Neuron (in vitro differentiated cells): ENCODE measurements around the gene MAPKAPK3.

Source experiments
- H2AFZ ChIP-seq: one replicate; pipeline ENCODE4 v1.6.1; 2013; ENCODE audit warnings: low read depth, mild to moderate bottlenecking, inconsistent platforms, low read length, moderate library complexity
- H3K27me3 ChIP-seq: one replicate; pipeline ENCODE4 v1.6.1; 2013; ENCODE audit warnings: low read length; ENCODE audit not compliant: insufficient read depth
- H3K36me3 ChIP-seq: one replicate; pipeline ENCODE4 v1.6.1; 2013; ENCODE audit warnings: low read length; ENCODE audit not compliant: insufficient read depth
- H3K4me1 ChIP-seq: one replicate; pipeline ENCODE4 v1.6.1; 2013; ENCODE audit warnings: low read length; ENCODE audit not compliant: insufficient read depth
- H3K4me3 ChIP-seq: 2 replicates; pipeline ENCODE4 v1.5.1; 2013; ENCODE audit warnings: mild to moderate bottlenecking, low read length, moderate library complexity
- H3K9me3 ChIP-seq: one replicate; pipeline ENCODE4 v1.6.1; 2013; ENCODE audit warnings: low read length

Gene MAPKAPK3

GRCh38 chr3:50617096-50617791 lies at the start of gene MAPKAPK3:
MAPKAPK3 (plus strand) TSS chr3:50617151; CDS start chr3:50617566, 415 bp downstream.
- Histone ChIP-seq H3K9me3 (no peaks in the 10 kb centered on the region), H3K4me1 (peaks cover 27% of the 10 kb centered on the region), H3K27me3 (no peaks in the 10 kb centered on the region), H2AFZ (peak within 1 kb of the TSS; percentile 78), H3K36me3 (no peaks in the 10 kb centered on the region), H3K4me3 (peak within 1 kb of the TSS; percentile 67)

GRCh38 chr3:50567386-50568167 lies 49.4 kb upstream of the MAPKAPK3 start, which contains the start of gene C3orf18:
C3orf18 (minus strand) TSS chr3:50567747; CDS start chr3:50565699, 2,048 bp downstream.
- Histone ChIP-seq H3K27me3 (peaks cover 31% of the 10 kb centered on the region), H2AFZ (no peak within 1 kb of the TSS)

GRCh38 chr3:50568947-50569749 lies 47.8 kb upstream of the MAPKAPK3 start, which contains the start of gene HEMK1:
HEMK1 (plus strand) TSS chr3:50569522; CDS start chr3:50571105, 1,583 bp downstream.
- H3K27me3 ChIP-seq, result peaks cover 29% of the 10 kb centered on the region
- H3K9me3 ChIP-seq, result no peaks in the 10 kb centered on the region
- peak within 1 kb of the TSS; percentile 56 for H2AFZ ChIP-seq
- peaks cover 7% of the 10 kb centered on the region for H3K4me1 ChIP-seq
- H3K4me3 ChIP-seq, result peak within 1 kb of the TSS; percentile 72
- peaks cover 12% of the 10 kb centered on the region for H3K36me3 ChIP-seq

More at GRCh38 chr3:50567386-50568167, 49.4 kb upstream of the MAPKAPK3 start, which contains the start of gene C3orf18:
- no peaks in the 10 kb centered on the region for H3K9me3 ChIP-seq
- peak within 1 kb of the TSS; percentile 72 for H3K4me3 ChIP-seq
- H3K36me3 ChIP-seq, result peaks cover 6% of the 10 kb centered on the region
- H3K4me1 ChIP-seq, result peaks cover 7% of the 10 kb centered on the region

- H3K27me3 ChIP-seq, result peaks cover 19% of the 10 kb centered on the region
- no peak overlapping the region for H2AFZ ChIP-seq
- peak overlapping the region; percentile 72 for H3K4me3 ChIP-seq
- H3K4me1 ChIP-seq, result peaks cover 7% of the 10 kb centered on the region
- peaks cover 17% of the 10 kb centered on the region for H3K36me3 ChIP-seq
- H3K9me3 ChIP-seq, result no peaks in the 10 kb centered on the region
Observed at GRCh38 chr3:50570508-50571279, 46.3 kb upstream of the MAPKAPK3 start.

GRCh38 chr3:50571486-50571885 lies 45.5 kb upstream of the MAPKAPK3 start:
- peaks cover 7% of the 10 kb centered on the region for H3K4me1 ChIP-seq

GRCh38 chr3:50572158-50572557 lies 44.8 kb upstream of the MAPKAPK3 start:
- no peak overlapping the region for H2AFZ ChIP-seq
- H3K4me3 ChIP-seq, result no peak overlapping the region
- H3K36me3 ChIP-seq, result peaks cover 22% of the 10 kb centered on the region
- H3K9me3 ChIP-seq, result no peaks in the 10 kb centered on the region
- H3K27me3 ChIP-seq, result peaks cover 10% of the 10 kb centered on the region
- peaks cover 7% of the 10 kb centered on the region for H3K4me1 ChIP-seq

More at GRCh38 chr3:50571486-50571885, 45.5 kb upstream of the MAPKAPK3 start:
- H3K9me3 ChIP-seq, result no peaks in the 10 kb centered on the region
- no peak overlapping the region for H3K4me3 ChIP-seq
- H2AFZ ChIP-seq, result no peak overlapping the region
- peaks cover 17% of the 10 kb centered on the region for H3K36me3 ChIP-seq
- peaks cover 17% of the 10 kb centered on the region for H3K27me3 ChIP-seq

GRCh38 chr3:50572801-50573371 lies 44.1 kb upstream of the MAPKAPK3 start:
- Histone ChIP-seq H3K27me3 (peaks cover 3% of the 10 kb centered on the region), H3K4me3 (no peak overlapping the region), H2AFZ (no peak overlapping the region), H3K9me3 (no peaks in the 10 kb centered on the region), H3K4me1 (peaks cover 7% of the 10 kb centered on the region), H3K36me3 (peaks cover 26% of the 10 kb centered on the region)

- Histone ChIP-seq H3K36me3 (peaks cover 29% of the 10 kb centered on the region), H3K4me3 (no peak overlapping the region), H2AFZ (no peak overlapping the region), H3K4me1 (peaks cover 4% of the 10 kb centered on the region), H3K9me3 (no peaks in the 10 kb centered on the region), H3K27me3 (no peaks in the 10 kb centered on the region)
Observed at GRCh38 chr3:50573566-50574443, 43.1 kb upstream of the MAPKAPK3 start.

- Histone ChIP-seq H3K4me3 (no peak overlapping the region), H3K9me3 (no peaks in the 10 kb centered on the region), H3K27me3 (no peaks in the 10 kb centered on the region), H2AFZ (no peak overlapping the region), H3K4me1 (peaks cover 4% of the 10 kb centered on the region), H3K36me3 (peaks cover 30% of the 10 kb centered on the region)
Observed at GRCh38 chr3:50574444-50574831, 42.5 kb upstream of the MAPKAPK3 start.

- H3K27me3 ChIP-seq, result no peaks in the 10 kb centered on the region
- no peak overlapping the region for H3K4me3 ChIP-seq
- no peaks in the 10 kb centered on the region for H3K9me3 ChIP-seq
- H3K36me3 ChIP-seq, result peaks cover 35% of the 10 kb centered on the region
- H3K4me1 ChIP-seq, result peaks cover 1% of the 10 kb centered on the region
- no peak overlapping the region for H2AFZ ChIP-seq
Observed at GRCh38 chr3:50575372-50575771, 41.6 kb upstream of the MAPKAPK3 start.

- H3K27me3 ChIP-seq, result no peaks in the 10 kb centered on the region
- H3K4me3 ChIP-seq, result no peak overlapping the region
- H3K36me3 ChIP-seq, result peaks cover 39% of the 10 kb centered on the region
- no peaks in the 10 kb centered on the region for H3K4me1 ChIP-seq
- H2AFZ ChIP-seq, result no peak overlapping the region
- no peaks in the 10 kb centered on the region for H3K9me3 ChIP-seq
Observed at GRCh38 chr3:50577348-50577747, 39.6 kb upstream of the MAPKAPK3 start.
